Liver (tissue), 9 donors: ENCODE results near the gene FMN1. TPM values are rescaled to one million over a fixed set of nuclear protein-coding genes. Genes with fewer than 3 reads are reported as not detected.

Source experiments
- DNase-seq: peaks from one replicate; pipeline ENCODE4 v3.0.0-alpha.2; 2017; ENCODE audit warnings: low spot score
- H3K27ac ChIP-seq, 2 donors: one replicate each; pipeline ENCODE4 v1.7.0; 2013; ENCODE audit warnings: inconsistent platforms in 2 of 2, low read length in 2 of 2, control low read depth in 1 of 2, low read depth in 1 of 2, mild to moderate bottlenecking in 1 of 2
- H3K27me3 ChIP-seq, 4 donors: one replicate each; pipeline versions ENCODE4 v1.6.1 to v1.7.0; 2013; ENCODE audit warnings: low read length in 3 of 4, inconsistent platforms in 1 of 4, mild to moderate bottlenecking in 1 of 4, moderate library complexity in 1 of 4; ENCODE audit not compliant: control insufficient read depth in 4 of 4, insufficient read depth in 4 of 4
- H3K36me3 ChIP-seq, 4 donors: one replicate each; pipeline versions ENCODE4 v1.6.1 to v1.7.0; 2013; ENCODE audit warnings: low read length in 3 of 4, mild to moderate bottlenecking in 3 of 4, low read depth in 1 of 4, moderate library complexity in 1 of 4; ENCODE audit not compliant: control insufficient read depth in 4 of 4, insufficient read depth in 3 of 4
- H3K4me1 ChIP-seq, 4 donors: one replicate each; pipeline versions ENCODE4 v1.6.1 to v1.7.0; 2013; ENCODE audit warnings: low read length in 3 of 4, mild to moderate bottlenecking in 3 of 4, moderate library complexity in 1 of 4; ENCODE audit not compliant: control insufficient read depth in 4 of 4, insufficient read depth in 4 of 4
- H3K4me3 ChIP-seq, 3 donors: one replicate each; pipeline versions ENCODE4 v1.6.1 to v1.7.0; 2013; ENCODE audit warnings: low read length in 3 of 3, control low read depth in 1 of 3, low read depth in 1 of 3, mild to moderate bottlenecking in 1 of 3
- H3K9ac ChIP-seq, 2 donors: one replicate each; pipeline ENCODE4 v1.7.0; 2013; ENCODE audit warnings: low read length in 2 of 2, mild to moderate bottlenecking in 2 of 2, moderate library complexity in 2 of 2, control low read depth in 1 of 2, low read depth in 1 of 2
- H3K9me3 ChIP-seq, 4 donors: one replicate each; pipeline versions ENCODE4 v1.6.1 to v1.7.0; 2013; ENCODE audit warnings: low read length in 3 of 4; ENCODE audit not compliant: control insufficient read depth in 4 of 4
- ATF3 ChIP-seq: IDR thresholded peaks from 2 replicates; pipeline ENCODE4 v1.6.1; 2016; ENCODE audit warnings: antibody characterized with exemption
- CTCF ChIP-seq: fragments of 150-350 bp; IDR thresholded peaks from 2 replicates; pipeline ENCODE4 v1.5.1; 2017; ENCODE audit warnings: improper control_type of control experiment, low read depth, low read length; ENCODE audit not compliant: missing input control
- EGR1 ChIP-seq, 2 donors: IDR thresholded peaks; 2 replicates each; pipeline ENCODE4 v1.6.1; 2016 to 2018; ENCODE audit warnings: antibody characterized with exemption in 2 of 2, low read depth in 2 of 2
- FOXA1 ChIP-seq: IDR thresholded peaks from 2 replicates; pipeline ENCODE4 v1.6.1; 2016; ENCODE audit warnings: antibody characterized with exemption
- FOXA2 ChIP-seq: IDR thresholded peaks from 2 replicates; pipeline ENCODE4 v1.6.1; 2016; ENCODE audit warnings: antibody characterized with exemption
- GABPA ChIP-seq, 2 donors: IDR thresholded peaks in 1 of 2; conservative IDR thresholded peaks in 1 of 2; 2 replicates each; pipeline ENCODE4 v1.6.1; 2016; ENCODE audit warnings: antibody characterized with exemption in 2 of 2, mild to moderate bottlenecking in 1 of 2, moderate library complexity in 1 of 2
- HNF4A ChIP-seq, 2 donors: conservative IDR thresholded peaks; 2 replicates each; pipeline ENCODE4 v1.6.1; 2016; ENCODE audit warnings: antibody characterized with exemption in 2 of 2, mild to moderate bottlenecking in 2 of 2
- HNF4G ChIP-seq: IDR thresholded peaks from 2 replicates; pipeline ENCODE4 v1.6.1; 2016; ENCODE audit warnings: antibody characterized with exemption
- JUND ChIP-seq, 2 donors: IDR thresholded peaks; 2 replicates each; pipeline ENCODE4 v1.6.1; 2016; ENCODE audit warnings: antibody characterized with exemption in 2 of 2
- NR2F2 ChIP-seq: IDR thresholded peaks from 2 replicates; pipeline ENCODE4 v1.6.1; 2016; ENCODE audit warnings: antibody characterized with exemption
- RAD21 ChIP-seq, 2 donors: IDR thresholded peaks; 2 replicates each; pipeline ENCODE4 v1.6.1; 2016; ENCODE audit warnings: antibody characterized with exemption in 2 of 2, mild to moderate bottlenecking in 2 of 2
- RXRA ChIP-seq, 2 donors: IDR thresholded peaks; 2 replicates each; pipeline ENCODE4 v1.6.1; 2017 to 2018; ENCODE audit warnings: antibody characterized with exemption in 2 of 2, mild to moderate bottlenecking in 1 of 2
- SP1 ChIP-seq: IDR thresholded peaks from 2 replicates; pipeline ENCODE4 v1.6.1; 2018; ENCODE audit warnings: antibody characterized with exemption, mild to moderate bottlenecking
- YY1 ChIP-seq: IDR thresholded peaks from 2 replicates; pipeline ENCODE4 v1.6.1; 2016; ENCODE audit warnings: antibody characterized with exemption, mild to moderate bottlenecking
- ZBTB33 ChIP-seq: IDR thresholded peaks from 2 replicates; pipeline ENCODE4 v1.6.1; 2016; ENCODE audit warnings: antibody characterized with exemption
- WGBS: extraction: QIAGEN DNeasy Blood & Tissue Kit; methylation state at CpG from one replicate; pipeline ENCODE4 v1.1.7; 2013; 5-methylcytosine and 5-hydroxymethylcytosine counted together
- polyA plus RNA-seq, 2 donors: library from polyadenylated mRNA; stranded (reverse) in 1 of 2; unstranded in 1 of 2; fragments of 200-250 nt in 1 of 2; fragments of >200 nt in 1 of 2; fragmentation: Nextera tagmentation in 1 of 2; extraction: Ambion mirVana in 1 of 2; gene quantifications; one replicate each; pipeline versions ENCODE4 v1.2.1 to v1.2.3, GENCODE V29; 2013 to 2015
- total RNA-seq, 2 donors: library from RNA; depleted of rRNA; stranded (reverse); fragments of >200 nt; gene quantifications; one replicate each; pipeline ENCODE4 v1.2.3, GENCODE V29; 2014
- TF ChIP-seq, protein P1 (sequence below): IDR thresholded peaks from 2 replicates; pipeline ENCODE4 v1.6.1; 2016; ENCODE audit warnings: antibody characterized with exemption
- donor health status: healthy.
- donor health status: healthy.
- donor health status: healthy.
- donor health status: healthy.
- donor health status: healthy.

FMN1 gene
- total and polyA plus RNA-seq, 4 donors: 0.21 to 5.4 (median 0.53) TPM

GRCh38 chr15:32908135-32908801 lies 286.2 kb downstream of the FMN1 start (continued):
- TF ChIP-seq CTCF: no peak

DNA sequence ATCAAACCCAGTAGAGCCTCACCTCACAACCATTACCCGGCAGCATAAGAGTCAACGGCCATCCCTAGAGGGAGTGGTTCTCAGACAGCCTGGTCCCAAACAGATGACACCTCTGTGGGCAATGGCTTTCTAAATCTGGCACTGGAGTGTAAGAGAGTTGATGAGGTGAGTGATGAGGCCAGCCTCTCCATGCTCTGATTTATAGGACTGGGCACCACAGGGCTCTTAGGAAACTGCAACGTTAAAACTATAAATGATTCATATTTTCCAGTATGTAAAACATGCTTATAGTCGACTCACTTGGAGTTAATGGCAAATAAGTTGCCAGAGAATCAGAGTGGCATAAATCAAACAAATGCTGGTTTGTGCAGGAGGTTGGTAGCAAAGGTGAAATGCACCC lies 289.0 kb downstream of the FMN1 start:
- H3K4me3 ChIP-seq: no peak overlapping the region
- H3K27me3 ChIP-seq: peaks cover 0 to 5% (median under 1%) of the 10 kb centered on the region in 4 donors
- H3K9ac ChIP-seq: no peak overlapping the region
- peaks cover 0 to 2% (median 0%) of the 10 kb centered on the region in 4 donors for H3K4me1 ChIP-seq
- no peak overlapping the region for H3K27ac ChIP-seq
- H3K36me3 ChIP-seq: no peaks in the 10 kb centered on the region
- no peak for DNase-seq
- H3K9me3 ChIP-seq: no peaks in the 10 kb centered on the region
- TF ChIP-seq RAD21 (IDR thresholded peaks at IDR 0.05) (no peak), HNF4G (no peak), NR2F2 (no peak), HNF4A (conservative IDR thresholded peaks at IDR 0.05) (no peak), CTCF (no peak), FOXA2 (no peak)
- TF ChIP-seq, protein P1, sequence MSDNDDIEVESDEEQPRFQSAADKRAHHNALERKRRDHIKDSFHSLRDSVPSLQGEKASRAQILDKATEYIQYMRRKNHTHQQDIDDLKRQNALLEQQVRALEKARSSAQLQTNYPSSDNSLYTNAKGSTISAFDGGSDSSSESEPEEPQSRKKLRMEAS: no peak
- WGBS: 89% methylated on average over 4 of the region's 4 CpGs

- H3K9ac ChIP-seq: no peak overlapping the region
- H3K27ac ChIP-seq: no peak overlapping the region
- no peaks in the 10 kb centered on the region for H3K9me3 ChIP-seq
- H3K4me1 ChIP-seq: peaks cover 0 to 2% (median 0%) of the 10 kb centered on the region in 4 donors
- 87% methylated on average over 2 of the region's 2 CpGs for WGBS
- TF ChIP-seq YY1 (no peak), JUND (IDR thresholded peaks at IDR 0.05) (no peak), FOXA1 (no peak), EGR1 (IDR thresholded peaks at IDR 0.05; ENCODE audit: low read depth in 2 of 2) (no peak), HNF4A (conservative IDR thresholded peaks at IDR 0.05) (no peak), ATF3 (no peak), ZBTB33 (no peak), NR2F2 (no peak), CTCF (no peak), GABPA (IDR thresholded peaks at IDR 0.05 in 1 of 2, conservative IDR thresholded peaks at IDR 0.05 in 1 of 2) (no peak), RXRA (IDR thresholded peaks at IDR 0.05) (no peak), HNF4G (no peak), SP1 (no peak), FOXA2 (no peak)
- TF ChIP-seq, protein P1: no peak
- peaks cover 0 to 5% (median under 1%) of the 10 kb centered on the region in 4 donors for H3K27me3 ChIP-seq
- no peak overlapping the region for H3K4me3 ChIP-seq
- no peaks in the 10 kb centered on the region for H3K36me3 ChIP-seq
- DNase-seq: no peak
Observed at GRCh38 chr15:32904448-32904847, 290.1 kb downstream of the FMN1 start.
